ENCODE measurements around the gene ELOF1.
"Not testable (repeated sequence)": the region's sequence is repeated elsewhere in the genome, so short reads cannot be mapped to it uniquely, and the experiment has no call there.

Gene ELOF1

GRCh38 chr19:11566164-11566563 lies 7.1 kb upstream of the ELOF1 start:
- no peak for DNase-seq

- DNase-seq, result not testable (repeated sequence)
These were observed 6.6 kb upstream of the ELOF1 start for GRCh38 chr19:11565649-11565980.

- not testable (repeated sequence) for DNase-seq
These were observed 5.2 kb upstream of the ELOF1 start for GRCh38 chr19:11564082-11564807.

GRCh38 chr19:11563532-11563931 lies 4.5 kb upstream of the ELOF1 start:
- no peak for DNase-seq

GRCh38 chr19:11560404-11561051 lies 1.5 kb upstream of the ELOF1 start:
- DNase-seq, result peak; percentile 86 to 92 (median 90)

GRCh38 chr19:11556634-11557420 lies 2.2 kb downstream of the ELOF1 start:
- DNase-seq, result no peak

- no peak for DNase-seq
These were observed 3.8 kb downstream of the ELOF1 start for GRCh38 chr19:11555246-11555645.

GRCh38 chr19:11554160-11554559 lies 4.9 kb downstream of the ELOF1 start:
- DNase-seq, result no peak

GRCh38 chr19:11552666-11553372 lies 6.2 kb downstream of the ELOF1 start:
- no peak for DNase-seq

- no peak for DNase-seq
These were observed 7.3 kb downstream of the ELOF1 start for GRCh38 chr19:11551603-11552235.

- no peak for DNase-seq
These were observed 8.8 kb downstream of the ELOF1 start for GRCh38 chr19:11550265-11550664.

GRCh38 chr19:11549386-11549953 lies 9.6 kb downstream of the ELOF1 start:
- DNase-seq, result no peak

GRCh38 chr19:11547929-11548700 lies 10.9 kb downstream of the ELOF1 start:
- DNase-seq, result no peak

- DNase-seq, result no peak
These were observed 17.8 kb downstream of the ELOF1 start for GRCh38 chr19:11541238-11541637.

- no peak for DNase-seq
These were observed 18.4 kb downstream of the ELOF1 start for GRCh38 chr19:11540645-11541044.

GRCh38 chr19:11539495-11540365 lies 19.3 kb downstream of the ELOF1 start:
- no peak for DNase-seq

GRCh38 chr19:11538232-11539036 lies 20.6 kb downstream of the ELOF1 start, which contains the start of gene CNN1:
Gene CNN1 (plus strand): TSS chr19:11538851. CDS start chr19:11538928, 77 bp downstream.
- DNase-seq, result no peak

- peak; percentile 94 to 98 (median 97) for DNase-seq
These were observed 23.0 kb downstream of the ELOF1 start for GRCh38 chr19:11535792-11536595.

- no peak for DNase-seq
These were observed 24.1 kb downstream of the ELOF1 start for GRCh38 chr19:11534948-11535347.
